HG03064 (cell line): ENCODE measurements around the gene AMN.
"Not testable (repeated sequence)": the region's sequence is repeated elsewhere in the genome, so short reads cannot be mapped to it uniquely, and the experiment has no call there.

Source experiments
- ATAC-seq: cut with Tn5 transposase; IDR thresholded peaks from one replicate; pipeline ENCODE4 v1.9.1; 2021; ENCODE audit warnings: low read depth; ENCODE audit not compliant: unreplicated experiment

The AMN gene

DNA sequence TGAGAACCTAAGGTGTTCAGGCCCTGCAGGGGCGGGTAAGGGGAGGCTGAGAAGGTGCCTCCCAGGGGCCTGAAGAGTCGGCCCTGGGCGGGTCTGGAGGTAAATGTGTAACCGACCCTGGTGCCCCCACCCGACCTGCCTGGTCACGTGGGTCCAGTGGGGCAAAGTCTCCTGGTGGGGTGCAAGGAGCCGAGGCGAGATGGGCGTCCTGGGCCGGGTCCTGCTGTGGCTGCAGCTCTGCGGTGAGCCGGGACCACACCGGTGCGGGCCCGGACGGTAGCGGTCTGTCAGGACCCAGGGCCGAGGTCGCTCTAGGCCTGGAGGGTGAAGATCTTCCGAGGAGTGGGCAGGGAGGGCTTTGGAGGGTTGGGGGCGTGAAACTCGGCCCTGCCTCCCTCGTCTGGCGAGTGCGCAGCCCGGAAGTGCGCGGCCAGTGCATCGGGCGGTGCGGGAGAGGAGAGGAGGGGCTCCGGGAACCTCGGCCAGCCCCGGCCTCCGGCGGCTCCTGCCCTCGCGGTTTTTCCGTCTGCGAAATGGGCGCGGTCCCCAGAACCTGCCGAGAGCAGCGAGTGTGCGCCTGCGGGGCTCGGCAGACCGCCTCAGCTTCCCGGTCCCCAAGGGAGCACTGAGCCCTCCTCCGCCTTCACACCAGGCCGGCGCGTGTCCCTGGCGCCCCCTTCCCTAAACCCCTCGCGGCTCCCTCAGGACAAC, at the start of gene AMN:
Gene AMN (plus strand): TSS at position 174 of the 711 bp plus-strand sequence. CDS start 26 bp downstream, at position 200.
- ATAC-seq: no peak

DNA sequence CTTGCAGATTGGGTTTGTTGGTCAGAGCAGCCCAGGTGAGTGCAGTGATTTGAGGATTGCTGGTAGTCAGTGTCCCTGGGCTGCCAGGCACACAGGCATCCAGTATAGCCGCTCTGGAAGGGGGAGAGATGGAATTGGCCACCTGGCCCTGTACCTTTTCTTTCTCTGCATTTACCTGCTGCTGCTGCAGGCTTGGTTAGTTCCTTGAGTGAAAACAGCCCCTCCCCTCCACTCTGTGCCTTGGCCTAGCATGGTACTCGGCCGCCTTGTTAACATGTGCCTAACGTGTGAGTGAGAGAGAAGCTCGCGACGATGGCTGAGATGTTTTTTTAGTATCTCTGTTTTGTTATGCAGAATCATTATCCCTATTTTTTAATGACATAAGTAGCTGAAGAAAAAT, 49.3 kb upstream of the AMN start:
- no peak for ATAC-seq

DNA sequence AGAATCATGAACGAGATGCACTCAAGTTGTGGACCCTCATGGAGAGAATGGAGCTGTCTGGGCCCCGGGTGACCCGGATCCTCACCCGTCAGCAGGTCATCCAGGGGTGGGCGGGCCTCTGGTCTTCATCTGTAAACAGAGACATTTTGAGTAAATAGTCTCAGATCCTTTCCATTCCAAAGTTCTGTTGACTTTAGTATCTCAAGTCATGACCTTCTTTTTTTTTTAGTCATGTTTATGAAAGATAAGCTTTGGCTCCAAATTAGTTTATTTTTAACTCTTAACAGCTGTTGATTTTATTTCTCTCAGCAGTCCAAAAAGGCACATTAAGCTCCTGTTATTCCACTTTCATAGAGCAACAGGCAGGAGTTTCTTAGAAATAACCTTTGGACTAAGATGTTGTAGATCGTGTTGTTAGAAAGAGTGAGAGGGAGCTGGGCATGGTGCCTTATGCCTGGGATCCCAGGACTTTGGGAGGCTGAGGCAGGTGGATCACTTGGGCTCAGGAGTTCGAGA, 48.9 kb upstream of the AMN start:
- ATAC-seq: no peak

DNA sequence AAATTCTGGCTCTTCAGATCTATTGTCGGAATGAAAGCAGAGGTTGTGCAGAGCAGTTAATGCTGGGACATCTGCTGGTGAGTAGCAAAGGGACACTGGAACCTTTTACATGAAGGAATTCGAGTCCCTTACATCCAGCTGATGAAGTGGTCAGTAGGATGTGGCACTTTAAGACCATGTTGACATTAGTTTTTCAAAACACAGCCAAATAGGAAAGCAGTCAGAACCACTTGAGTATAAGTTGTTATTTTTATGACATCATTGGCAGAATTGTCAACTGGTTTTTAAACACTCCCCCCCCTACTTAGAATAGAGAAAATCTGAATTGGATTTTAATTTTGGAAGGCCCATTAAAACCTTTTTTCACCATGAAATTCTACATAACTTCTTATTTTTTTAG, 46.8 kb upstream of the AMN start:
- ATAC-seq: no peak

DNA sequence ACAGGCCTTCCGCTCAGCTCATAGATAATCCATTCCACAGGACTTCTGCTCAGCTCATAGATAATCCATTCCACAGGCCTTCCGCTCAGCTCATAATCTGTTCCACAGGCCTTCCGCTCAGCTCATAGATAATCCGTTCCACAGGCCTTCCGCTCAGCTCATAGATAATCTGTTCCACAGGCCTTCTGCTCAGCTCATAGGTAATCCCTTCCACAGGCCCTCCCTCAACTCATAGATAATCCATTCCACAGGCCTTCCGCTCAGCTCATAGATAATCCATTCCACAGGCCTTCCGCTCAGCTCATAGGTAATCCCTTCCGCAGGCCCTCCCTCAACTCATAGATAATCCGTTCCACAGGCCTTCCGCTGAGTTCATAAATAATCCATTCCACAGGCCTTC, 45.0 kb upstream of the AMN start:
- ATAC-seq: not testable (repeated sequence)

DNA sequence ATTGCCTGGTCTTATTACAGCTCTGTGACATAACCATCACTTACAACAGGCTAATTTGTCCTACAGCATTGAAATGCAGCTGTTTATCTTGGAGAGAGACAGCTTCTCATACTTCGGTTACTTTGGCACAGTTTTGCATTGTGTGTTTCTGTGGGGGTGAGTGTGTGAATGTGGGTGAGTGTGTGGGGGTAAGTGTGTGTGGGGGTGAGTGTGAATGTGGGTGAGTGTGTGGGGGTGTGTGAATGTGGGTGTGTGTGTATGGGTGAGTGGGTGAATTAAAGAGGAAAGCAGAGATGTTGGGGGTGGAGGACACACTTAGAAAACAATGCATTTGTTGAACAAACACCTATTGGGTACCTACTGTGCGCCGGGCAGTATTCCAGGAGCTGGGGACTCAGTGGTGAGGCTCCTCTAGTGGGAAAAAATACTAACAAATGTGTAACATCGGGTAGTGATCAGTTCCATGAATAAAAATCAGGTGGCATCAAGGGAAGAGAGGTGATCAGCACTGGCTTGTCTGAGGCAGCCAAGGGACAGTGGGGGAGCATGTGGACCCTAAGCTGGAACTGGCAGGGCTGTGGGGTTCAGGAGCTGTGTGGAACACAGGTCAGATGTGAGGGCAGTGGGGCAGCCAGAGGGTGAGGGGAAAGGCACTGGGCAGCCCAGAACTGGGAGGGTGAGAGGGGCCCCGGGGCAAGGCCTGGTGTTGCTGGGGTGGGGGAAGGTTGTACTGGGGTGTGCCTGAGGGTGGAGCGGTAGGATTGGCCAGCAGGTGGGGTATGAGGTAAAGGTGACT, 44.1 kb upstream of the AMN start:
- no peak for ATAC-seq

DNA sequence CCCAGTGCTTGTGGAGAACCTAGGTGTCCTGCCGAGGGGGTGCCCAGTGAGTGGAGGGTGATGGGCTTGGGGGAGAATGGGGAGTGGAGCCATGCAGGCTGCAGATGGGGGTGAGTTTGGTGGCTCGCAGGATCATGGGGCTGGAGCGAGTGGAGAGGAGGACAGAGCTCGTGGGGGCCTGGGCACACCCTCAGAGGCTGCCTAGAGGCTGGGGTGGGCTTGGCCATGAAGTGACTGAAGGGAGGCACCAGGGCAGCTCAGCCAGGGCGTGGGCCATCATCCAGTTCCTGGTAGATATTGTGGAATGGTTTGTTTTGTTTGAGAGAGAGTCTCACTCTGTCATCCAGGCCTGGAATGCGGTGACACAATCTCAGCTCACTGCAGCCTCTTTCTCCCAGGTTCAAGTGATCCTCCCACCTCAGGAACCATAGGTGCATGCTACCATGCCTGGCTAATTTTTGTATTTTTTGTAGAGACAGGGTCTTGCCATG, 43.4 kb upstream of the AMN start:
- ATAC-seq: no peak

DNA sequence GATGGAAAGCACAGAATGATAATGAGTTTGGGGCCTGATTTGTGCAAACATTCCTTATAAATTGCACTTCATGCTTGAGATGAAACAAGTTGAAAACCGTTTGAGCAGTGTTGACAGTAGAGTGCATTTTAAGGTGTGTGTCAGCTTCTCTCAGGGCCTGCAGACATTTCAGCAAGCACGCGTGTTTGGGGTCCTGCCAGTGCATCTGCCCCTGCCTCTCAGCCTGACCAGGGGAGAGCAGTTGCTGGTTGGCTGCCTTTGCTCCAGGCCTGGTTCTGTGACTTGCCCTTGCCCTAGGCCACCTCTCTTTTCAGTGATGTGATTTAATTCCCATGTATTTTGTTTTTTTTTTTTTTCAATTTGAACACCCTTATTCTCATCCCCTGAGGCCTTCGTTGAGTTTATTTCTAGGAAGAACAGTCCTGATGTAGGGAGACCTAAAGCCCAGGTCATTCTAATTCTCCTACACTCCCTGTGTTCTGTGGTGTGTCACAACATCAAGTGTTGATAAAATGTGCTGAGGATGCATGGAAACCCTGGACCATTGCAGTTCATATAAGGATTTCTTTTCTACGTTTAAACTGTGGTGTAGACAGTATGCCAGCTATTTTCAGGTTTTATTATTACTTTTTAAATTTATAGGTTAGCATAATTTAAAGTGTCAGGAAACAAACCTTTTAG, 40.1 kb upstream of the AMN start:
- ATAC-seq: no peak

DNA sequence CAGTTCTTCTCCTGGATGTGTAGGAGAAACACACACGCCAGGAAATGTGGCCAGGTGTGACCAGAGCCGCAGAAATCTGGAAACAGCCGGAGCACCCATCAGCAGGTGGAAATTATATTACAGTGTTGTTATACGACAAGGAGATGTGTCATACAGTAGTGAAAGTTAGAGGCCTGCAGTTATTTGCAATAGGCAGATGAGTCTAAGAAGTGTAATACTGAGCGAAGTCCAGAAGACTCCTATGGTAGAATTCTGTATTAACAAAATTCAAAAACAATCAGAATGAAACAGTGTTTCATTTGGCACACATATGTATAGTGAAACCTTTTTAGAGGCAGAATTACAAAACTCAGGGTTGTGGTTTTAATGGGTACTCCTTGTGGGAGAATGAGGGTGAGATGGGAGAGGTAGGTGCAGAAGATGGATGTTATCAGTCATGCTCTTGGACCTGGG, 39.3 kb upstream of the AMN start:
- no peak for ATAC-seq

DNA sequence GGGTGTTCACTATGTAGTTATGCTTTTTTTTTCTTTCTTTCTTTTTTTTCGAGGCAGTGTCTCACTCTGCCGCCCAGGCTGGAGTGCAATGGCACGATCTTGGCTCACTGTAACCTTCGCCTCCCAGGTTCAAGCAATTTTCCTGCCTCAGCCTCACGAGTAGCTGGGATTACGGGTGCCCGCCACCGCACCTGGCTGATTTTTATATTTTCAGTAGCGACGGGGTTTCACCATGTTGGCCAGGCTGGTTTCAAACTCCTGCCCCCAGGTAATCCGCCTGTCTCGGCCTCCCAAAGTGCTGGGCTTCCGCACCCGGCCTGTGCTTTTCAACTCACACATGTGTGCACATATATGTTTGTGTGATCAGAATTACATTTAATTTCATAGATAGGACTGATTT, 38.9 kb upstream of the AMN start:
- no peak for ATAC-seq

DNA sequence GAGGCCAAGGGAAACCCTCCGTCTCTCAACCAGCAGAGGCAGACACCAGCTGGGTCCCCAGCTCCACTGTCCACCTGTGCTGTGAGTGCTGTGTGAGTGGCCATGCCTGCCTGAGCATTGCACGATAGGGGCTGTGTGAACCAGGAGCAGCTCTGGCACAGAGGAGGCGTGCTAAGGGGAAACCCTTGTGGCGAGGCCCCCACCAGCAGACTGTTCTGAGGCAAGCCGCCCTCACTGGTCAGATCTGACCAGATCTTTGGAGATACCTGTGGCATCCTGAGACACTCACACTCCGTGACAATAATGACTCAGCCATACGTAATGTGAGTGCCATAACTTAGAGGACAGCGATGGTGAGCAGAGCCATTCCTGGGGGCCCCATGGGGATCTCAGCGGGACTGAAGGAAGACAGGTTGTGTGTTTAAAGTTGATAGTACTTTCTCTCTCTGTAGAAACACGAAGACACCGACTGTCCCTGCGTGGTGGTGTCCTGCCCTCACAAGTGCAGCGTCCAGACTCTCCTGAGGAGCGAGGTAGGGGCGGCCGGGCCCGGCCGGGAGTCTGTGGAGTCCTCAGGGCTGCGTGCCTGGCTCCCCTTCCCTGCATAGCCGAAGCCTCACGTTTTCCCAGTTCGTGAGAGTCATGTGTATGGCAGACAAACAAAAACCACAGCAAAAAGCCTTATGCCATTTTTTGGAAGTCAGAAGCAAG, 36.6 kb upstream of the AMN start:
- ATAC-seq: no peak

DNA sequence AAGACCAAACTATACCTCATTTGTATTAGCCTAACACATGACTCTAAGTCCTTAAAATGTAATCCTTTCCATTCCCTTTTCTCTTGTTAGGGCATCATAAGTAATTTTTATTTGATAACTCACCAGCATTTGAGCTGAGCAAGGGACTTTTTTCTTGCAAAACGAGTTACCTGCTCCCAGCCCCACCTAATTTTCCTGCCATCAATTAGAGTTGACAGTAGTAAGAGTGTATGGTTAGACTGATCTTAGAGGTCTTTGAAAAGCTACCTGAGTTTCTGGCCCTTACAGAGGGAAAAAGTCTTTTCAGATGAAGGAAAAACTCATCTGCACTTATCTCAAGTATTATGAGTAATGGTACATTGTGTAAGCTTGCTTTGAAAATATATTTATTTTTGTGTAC, 33.7 kb upstream of the AMN start:
- ATAC-seq: no peak

DNA sequence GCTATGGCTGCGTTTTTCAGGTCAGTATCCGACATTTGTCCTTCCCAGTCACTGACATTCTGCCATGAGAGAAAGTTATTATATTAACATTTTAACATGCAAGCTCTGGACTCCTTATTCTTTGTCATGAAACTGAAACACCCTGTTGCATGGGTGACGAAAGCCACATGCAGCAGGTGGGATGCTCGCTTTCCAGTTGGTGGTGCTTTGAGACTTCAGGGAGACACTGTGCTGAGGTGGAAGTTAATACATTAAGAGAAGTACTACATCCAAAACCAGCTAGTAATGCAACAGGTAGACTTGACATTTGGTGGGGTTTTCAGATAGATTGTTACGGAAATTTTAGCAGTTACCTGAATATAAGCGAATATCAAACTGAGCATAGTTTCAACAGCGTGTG, 32.8 kb upstream of the AMN start:
- ATAC-seq: no peak

DNA sequence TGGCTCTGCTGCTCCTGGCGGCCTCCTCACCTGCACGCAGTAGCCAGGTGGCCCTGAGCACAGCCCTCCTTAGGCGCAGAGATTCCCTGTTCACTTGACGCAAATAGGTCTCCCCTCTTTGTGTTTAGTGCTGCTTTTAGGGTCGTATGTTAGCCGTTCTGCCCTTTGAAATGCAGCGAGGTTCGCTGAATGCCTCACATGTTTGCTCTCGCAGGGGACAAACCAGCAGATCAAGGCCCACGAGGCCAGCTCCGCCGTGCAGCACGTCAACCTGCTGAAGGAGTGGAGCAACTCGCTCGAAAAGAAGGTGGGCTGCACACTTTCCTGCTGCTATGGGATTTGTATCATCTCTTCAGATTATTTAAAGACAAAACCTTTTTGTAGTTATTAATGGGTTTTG, 31.4 kb upstream of the AMN start:
- ATAC-seq: no peak

DNA sequence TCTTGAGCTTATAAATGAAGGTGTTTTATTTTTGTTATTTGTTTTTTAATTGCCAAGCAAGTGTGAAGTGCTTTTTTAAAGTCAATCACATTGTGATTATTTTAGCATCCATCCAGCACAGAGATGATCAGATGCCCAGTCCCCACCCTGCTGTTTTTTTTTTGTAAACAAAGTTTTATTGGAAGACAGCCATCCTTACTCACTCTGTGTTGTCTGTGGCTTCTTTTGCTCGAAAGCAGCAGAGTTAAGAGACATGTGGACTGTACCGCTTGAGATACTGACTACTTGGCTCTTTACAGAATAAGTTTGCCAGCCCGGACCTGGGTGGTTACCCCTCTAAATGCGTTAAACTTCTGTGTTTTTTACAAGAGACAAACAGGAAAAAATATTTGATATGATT, 30.9 kb upstream of the AMN start:
- no peak for ATAC-seq

DNA sequence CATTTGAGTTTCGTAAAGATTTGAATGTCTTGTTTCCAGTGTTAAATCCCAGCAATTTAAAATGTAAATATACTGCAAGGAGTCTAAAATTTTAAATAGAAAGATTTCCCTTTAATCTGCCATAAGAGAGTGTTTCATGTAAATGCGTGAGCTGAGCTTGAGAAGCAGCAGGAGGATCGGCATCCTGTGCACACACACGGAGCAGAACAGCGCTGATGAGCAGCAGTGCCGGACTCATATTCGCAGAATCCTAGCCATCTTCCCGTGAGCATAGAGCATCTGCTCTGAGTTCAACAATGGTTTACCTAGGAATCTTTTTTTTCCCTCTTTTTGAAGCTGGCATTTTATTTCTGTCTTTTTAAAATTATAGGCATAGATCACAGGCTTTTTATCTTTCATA, 29.8 kb upstream of the AMN start:
- no peak for ATAC-seq

DNA sequence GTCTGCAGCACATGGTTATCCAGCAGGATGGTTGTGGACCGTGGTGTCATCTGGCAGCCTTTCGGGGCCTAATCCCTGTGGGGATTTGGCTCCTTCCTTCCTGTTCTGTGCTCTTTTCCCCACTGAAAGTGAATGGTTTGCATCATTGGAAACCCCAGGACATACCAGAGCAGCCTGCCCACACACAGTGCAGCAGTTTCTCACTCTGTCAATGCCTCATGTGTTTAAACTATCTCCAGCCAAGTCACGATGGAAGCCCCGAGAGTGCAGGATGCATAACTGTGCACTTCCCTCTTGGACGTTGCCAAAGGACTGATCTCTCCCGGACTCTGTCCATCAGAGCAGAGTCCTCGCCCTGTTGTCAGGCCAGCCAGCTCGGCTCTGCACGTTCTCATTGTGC, 29.0 kb upstream of the AMN start:
- no peak for ATAC-seq

DNA sequence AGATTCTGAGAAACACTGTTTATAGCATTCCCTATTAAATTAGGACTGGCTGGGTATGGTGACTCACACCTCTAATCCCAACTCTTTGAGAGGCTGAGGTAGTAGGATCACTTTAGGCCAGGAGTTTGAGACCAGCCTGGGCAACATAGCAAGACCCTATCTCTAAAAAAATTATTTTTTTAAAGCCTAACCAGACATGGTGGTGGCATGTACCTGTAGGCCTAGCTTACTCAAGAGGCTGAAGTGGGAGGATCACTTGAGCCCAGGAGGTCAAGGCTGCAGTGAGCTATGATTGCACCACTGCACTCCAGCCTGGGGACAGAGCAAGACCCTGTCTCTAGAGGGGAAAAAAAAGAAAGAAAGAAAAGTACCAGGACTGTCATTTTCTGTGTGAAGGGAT, 25.7 kb upstream of the AMN start:
- not testable (repeated sequence) for ATAC-seq

DNA sequence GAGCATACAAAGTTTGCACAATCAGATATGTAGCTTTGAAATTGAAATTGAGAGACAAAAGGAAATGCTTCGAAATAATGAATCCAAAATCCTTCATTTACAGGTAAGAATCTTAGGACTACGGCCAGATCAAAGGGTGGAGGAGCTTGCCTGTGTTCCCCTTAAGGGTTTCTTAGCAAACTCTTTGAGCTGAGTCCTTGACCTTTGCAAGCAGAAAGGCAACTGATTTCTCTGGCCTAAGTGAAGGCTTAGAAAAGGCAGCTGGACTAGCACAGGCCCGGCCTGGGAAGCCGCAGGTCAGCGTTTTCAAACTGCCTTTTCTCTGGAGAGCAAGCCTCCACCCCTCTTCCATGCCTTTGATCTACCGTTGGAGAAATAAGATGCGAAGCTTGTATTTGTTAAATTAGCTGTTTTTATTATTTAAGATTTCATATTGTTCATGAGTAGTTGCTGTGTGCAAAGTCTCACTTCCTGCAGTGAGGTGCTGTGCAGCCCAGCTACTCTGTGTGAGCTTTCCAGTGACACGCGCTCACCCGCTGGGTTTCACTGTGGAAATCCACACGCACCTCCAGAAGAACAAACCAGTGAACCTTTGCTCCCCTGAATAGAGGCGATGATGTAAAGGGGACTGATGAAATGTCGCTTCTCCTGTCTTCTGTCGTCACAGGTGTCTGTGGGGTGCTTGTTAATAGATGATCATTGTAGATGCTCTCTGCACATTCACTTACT, 25.0 kb upstream of the AMN start:
- ATAC-seq: no peak

DNA sequence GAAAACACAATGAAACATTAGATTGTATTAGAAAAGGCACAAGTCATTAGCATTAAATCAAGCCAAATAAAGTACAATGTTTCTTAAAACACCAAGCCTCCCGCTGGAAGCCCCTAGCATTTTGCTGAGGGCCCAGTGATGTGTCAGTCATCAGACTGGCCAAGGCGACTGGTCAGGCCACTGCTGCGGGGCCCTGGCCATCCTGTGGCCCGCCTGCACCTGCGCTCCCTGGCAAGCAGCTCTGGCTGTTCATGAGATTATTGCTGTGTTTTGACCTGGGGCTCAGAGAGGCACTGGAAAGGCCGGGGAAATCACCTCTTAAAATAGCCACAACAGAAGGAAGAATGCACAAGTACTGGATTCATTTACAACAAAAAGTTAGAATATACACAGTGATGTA, 24.2 kb upstream of the AMN start:
- ATAC-seq: no peak
